ENCODE results near the gene NTSR1. TPM values are rescaled to one million over a fixed set of nuclear protein-coding genes. Genes with fewer than 3 reads are reported as not detected.

NTSR1 gene
- total and polyA plus RNA-seq, 7 donors = 0.01 to 0.08 (median 0.05) TPM; not detected in 3

DNA sequence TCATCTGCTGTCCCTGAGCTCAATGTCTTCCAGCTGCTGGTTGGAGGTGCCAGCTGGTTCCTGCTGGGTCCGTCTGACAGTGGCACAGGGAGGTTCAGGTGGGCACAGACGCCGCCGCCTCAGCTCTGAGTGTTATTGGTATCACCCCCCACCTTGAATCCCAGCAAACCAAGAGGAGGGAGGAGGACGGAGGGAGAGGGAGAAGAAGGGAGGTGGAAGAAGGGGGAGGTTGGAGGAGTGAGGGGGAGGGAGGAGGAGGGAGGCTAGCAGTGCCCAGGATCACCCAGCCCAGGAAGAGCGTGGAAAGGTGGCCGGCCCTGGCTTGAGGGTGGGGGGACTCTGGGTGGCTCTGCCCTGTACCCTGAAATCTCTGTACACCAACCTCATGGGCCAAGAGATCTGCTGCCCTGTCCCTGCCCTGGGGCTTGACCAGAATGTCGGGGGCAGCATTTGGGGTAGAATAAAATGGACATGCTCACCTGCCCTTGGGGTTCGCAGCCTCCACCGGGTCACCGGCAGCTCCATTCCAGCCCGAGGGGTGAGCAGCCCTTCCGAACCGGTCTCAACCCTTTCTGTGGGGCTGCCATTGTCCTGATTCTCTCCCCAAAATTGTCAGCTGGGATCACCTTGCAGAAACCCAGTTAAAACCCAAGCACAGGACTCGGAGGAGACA, 17.1 kb downstream of the NTSR1 start:
- DNase-seq = no peak

DNA sequence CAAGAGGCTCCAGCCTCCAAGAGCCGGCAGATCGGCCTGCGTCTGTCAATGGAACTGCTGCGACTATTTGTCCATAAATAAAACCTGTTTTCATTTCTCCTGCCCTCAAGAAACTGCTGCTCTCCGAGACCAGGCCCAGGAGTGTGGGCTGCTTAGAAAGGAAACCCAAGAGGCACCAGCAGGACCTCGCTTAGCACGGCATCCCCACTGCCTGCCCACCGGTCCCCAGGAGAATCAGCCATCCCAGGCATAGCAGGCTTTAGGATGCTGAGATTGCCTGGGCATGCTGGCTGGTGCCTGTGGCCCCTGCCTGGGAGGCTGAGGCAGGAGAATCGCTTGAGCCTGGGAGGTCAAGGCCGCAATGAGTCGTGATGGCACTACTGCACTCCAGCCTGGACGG, 17.6 kb downstream of the NTSR1 start:
- Histone ChIP-seq H3K27me3 (ENCODE audit: insufficient read depth in 3 of 3, low read length in 2 of 3) (peaks cover 0 to 58% (median 14%) of the 10 kb centered on the region in 3 donors), H3K9me3 (no peaks in the 10 kb centered on the region), H3K4me1 (no peaks in the 10 kb centered on the region), H3K27ac (no peak overlapping the region), H3K4me3 (no peak overlapping the region), H3K36me3 (ENCODE audit: insufficient read depth in 1 of 2, low read depth in 1 of 2) (no peaks in the 10 kb centered on the region)
- DNase-seq = peak in 1 of 2 donors; percentile 26
- intact Hi-C loops (cut with DNase I) = no loop called here
- 85 to 89% (median 85%) methylated on average over 12 of the region's 12 CpGs for WGBS, 3 donors
- TF ChIP-seq, protein P1, sequence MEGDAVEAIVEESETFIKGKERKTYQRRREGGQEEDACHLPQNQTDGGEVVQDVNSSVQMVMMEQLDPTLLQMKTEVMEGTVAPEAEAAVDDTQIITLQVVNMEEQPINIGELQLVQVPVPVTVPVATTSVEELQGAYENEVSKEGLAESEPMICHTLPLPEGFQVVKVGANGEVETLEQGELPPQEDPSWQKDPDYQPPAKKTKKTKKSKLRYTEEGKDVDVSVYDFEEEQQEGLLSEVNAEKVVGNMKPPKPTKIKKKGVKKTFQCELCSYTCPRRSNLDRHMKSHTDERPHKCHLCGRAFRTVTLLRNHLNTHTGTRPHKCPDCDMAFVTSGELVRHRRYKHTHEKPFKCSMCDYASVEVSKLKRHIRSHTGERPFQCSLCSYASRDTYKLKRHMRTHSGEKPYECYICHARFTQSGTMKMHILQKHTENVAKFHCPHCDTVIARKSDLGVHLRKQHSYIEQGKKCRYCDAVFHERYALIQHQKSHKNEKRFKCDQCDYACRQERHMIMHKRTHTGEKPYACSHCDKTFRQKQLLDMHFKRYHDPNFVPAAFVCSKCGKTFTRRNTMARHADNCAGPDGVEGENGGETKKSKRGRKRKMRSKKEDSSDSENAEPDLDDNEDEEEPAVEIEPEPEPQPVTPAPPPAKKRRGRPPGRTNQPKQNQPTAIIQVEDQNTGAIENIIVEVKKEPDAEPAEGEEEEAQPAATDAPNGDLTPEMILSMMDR (IDR thresholded peaks at IDR 0.05) = no peak
- ATAC-seq = no peak

More for the DNA sequence above, 17.1 kb downstream of the NTSR1 start:
- Histone ChIP-seq H3K4me1 (no peaks in the 10 kb centered on the region), H3K27ac (no peak overlapping the region), H3K4me3 (no peak overlapping the region), H3K9me3 (no peaks in the 10 kb centered on the region), H3K36me3 (ENCODE audit: insufficient read depth in 1 of 2, low read depth in 1 of 2) (no peaks in the 10 kb centered on the region), H3K27me3 (ENCODE audit: insufficient read depth in 3 of 3, low read length in 2 of 3) (peaks cover 0 to 58% (median 14%) of the 10 kb centered on the region in 3 donors)
- no peak for ATAC-seq
- 87 to 92% (median 89%) methylated on average over 15 of the region's 15 CpGs for WGBS, 3 donors
- intact Hi-C loops (cut with DNase I) = no loop called here
- TF ChIP-seq, protein P1 (IDR thresholded peaks at IDR 0.05) = no peak

DNA sequence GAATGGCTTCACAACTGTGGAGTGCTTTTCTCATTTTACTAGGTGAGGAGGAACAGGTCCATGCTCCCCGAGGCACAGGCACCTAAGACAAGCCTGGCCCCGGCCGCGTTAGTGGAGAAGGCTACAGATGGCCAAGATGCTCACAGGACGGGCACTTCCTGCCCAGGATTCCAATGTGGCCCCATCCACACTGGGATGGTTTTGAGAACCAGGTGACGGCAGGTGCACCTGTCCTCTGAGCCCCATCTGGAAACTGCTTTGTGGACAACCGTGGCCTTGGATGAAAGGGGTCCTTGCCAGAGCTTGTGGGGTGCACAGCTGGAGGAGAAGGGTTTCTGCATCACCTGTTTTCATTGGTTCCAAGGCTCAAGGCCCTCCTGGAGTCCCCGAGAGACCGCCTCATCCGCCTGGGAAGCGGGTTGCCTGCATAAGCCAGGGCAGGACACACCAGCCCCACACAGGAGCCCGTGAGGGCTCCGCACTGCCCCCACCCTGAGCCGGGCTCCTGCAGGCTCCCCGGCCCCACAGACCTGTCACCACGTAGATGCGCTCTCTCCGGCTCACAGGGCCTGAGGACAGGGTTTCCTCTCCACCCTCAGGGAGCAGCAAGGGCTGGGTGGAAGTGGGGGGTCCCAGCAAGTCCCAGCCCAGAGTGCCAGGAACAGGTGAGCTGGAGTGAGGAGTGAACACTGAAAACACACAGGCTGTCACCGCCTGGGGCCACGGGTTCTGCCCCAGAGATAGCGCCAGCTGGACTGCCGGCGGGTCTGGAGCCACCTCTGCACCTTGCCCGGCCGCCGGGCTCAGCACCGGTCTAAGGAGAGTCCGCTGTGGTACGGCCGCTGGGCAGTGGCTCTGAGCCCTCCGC, 18.3 kb downstream of the NTSR1 start:
- H3K27ac ChIP-seq = no peak overlapping the region
- WGBS, 3 donors = 83 to 86% (median 86%) methylated on average over 29 to 31 of the region's 31 CpGs
- H3K4me3 ChIP-seq = no peak overlapping the region
- intact Hi-C loops (cut with DNase I) = no loop called here
- H3K27me3 ChIP-seq (ENCODE audit: insufficient read depth in 3 of 3, low read length in 2 of 3) = peaks cover 0 to 52% (median 12%) of the 10 kb centered on the region in 3 donors
- ATAC-seq = no peak
- no peaks in the 10 kb centered on the region for H3K36me3 ChIP-seq (ENCODE audit: insufficient read depth in 1 of 2, low read depth in 1 of 2)
- no peaks in the 10 kb centered on the region for H3K4me1 ChIP-seq
- H3K9me3 ChIP-seq = no peaks in the 10 kb centered on the region
- peak in 1 of 2 donors; percentile 46 for DNase-seq
- TF ChIP-seq, protein P1 (IDR thresholded peaks at IDR 0.05) = no peak

- DNase-seq (peak in 1 of 2 donors; percentile 33), ATAC-seq (no peak)
- Histone ChIP-seq H3K36me3 (ENCODE audit: insufficient read depth in 1 of 2, low read depth in 1 of 2) (no peaks in the 10 kb centered on the region), H3K27me3 (ENCODE audit: insufficient read depth in 3 of 3, low read length in 2 of 3) (peaks cover 0 to 52% (median 12%) of the 10 kb centered on the region in 3 donors), H3K4me3 (no peak overlapping the region), H3K4me1 (no peaks in the 10 kb centered on the region), H3K9me3 (no peaks in the 10 kb centered on the region), H3K27ac (no peak overlapping the region)
- TF ChIP-seq, protein P1 (IDR thresholded peaks at IDR 0.05) = no peak
- intact Hi-C loops (cut with DNase I) = no loop called here
- WGBS, 3 donors = 81 to 89% (median 84%) methylated on average over 14 to 15 of the region's 15 CpGs
Measured at GRCh38 chr20:62727584-62728027, 19.0 kb downstream of the NTSR1 start.
